Gastrocnemius medialis (tissue), 4 donors: ENCODE measurements around the gene TMEM269. TPM values are rescaled to one million over a fixed set of nuclear protein-coding genes. Genes with fewer than 3 reads are reported as not detected.

Source experiments
- ATAC-seq, 2 donors: fragments of 150-250 bp; one replicate each; pipeline ENCODE4 v1.9.1; 2016
- DNase-seq, 2 donors: peaks; one replicate each; pipeline ENCODE4 v3.0.0-alpha.2; 2019
- H3K27ac ChIP-seq, 4 donors: fragments of 200-600 bp; sonication (generic); 1 replicate in 1 of 4; 2 replicates in 3 of 4; pipeline ENCODE4 v1.5.1; 2016 to 2018; ENCODE audit warnings: mild to moderate bottlenecking in 2 of 4, moderate library complexity in 1 of 4
- H3K27me3 ChIP-seq, 3 donors: fragments of 200-600 bp; sonication (generic) in 2 of 3; 1 replicate in 1 of 3; 2 replicates in 2 of 3; pipeline versions ENCODE4 v1.5.1 to v1.6.0; 2016 to 2019; ENCODE audit warnings: mild to moderate bottlenecking in 1 of 3, moderate library complexity in 1 of 3
- H3K36me3 ChIP-seq, 2 donors: fragments of 200-600 bp; sonication (generic) in 1 of 2; one replicate each; pipeline ENCODE4 v1.5.1; 2017 to 2018
- H3K4me1 ChIP-seq, 2 donors: fragments of 200-600 bp; sonication (generic) in 1 of 2; one replicate each; pipeline ENCODE4 v1.5.1; 2016 to 2017; ENCODE audit warnings: mild to moderate bottlenecking in 2 of 2
- H3K4me3 ChIP-seq, 4 donors: fragments of 200-600 bp; sonication (generic) in 3 of 4; 1 replicate in 1 of 4; 2 replicates in 3 of 4; pipeline ENCODE4 v1.5.1; 2016 to 2019; ENCODE audit warnings: mild to moderate bottlenecking in 2 of 4
- H3K9me3 ChIP-seq, 3 donors: fragments of 200-600 bp; sonication (generic) in 2 of 3; 1 replicate in 1 of 3; 2 replicates in 2 of 3; pipeline ENCODE4 v1.5.1; 2016 to 2019
- CTCF ChIP-seq, 5 experiments: fragments of 450-650 bp in 3 of 5; fragments of 200-600 bp in 2 of 5; sonication (generic) in 2 of 5; IDR thresholded peaks in 4 of 5; conservative IDR thresholded peaks in 1 of 5; 1 replicate in 4 of 5; 2 replicates in 1 of 5; pipeline ENCODE4 v1.5.1; 2016 to 2019; ENCODE audit warnings: antibody characterized with exemption in 5 of 5, mild to moderate bottlenecking in 3 of 5, moderate library complexity in 3 of 5
- POLR2A ChIP-seq, 2 donors: fragments of 450-650 bp; IDR thresholded peaks; one replicate each; pipeline ENCODE4 v1.6.1; 2017; ENCODE audit warnings: antibody characterized with exemption in 2 of 2, mild to moderate bottlenecking in 2 of 2, moderate library complexity in 2 of 2
- in situ Hi-C, 4 donors: fragments of 200-750 bp; cut with MboI; loops; one replicate each; pipeline versions ENCODE4 v1.15.0 to v1.8.0; 2017; ENCODE audit warnings: low sequenced_read_pairs in 4 of 4
- intact Hi-C: fragments of 100-400 bp; cut with DNase I; formaldehyde crosslinking; loops from one replicate; pipeline ENCODE4 v1.15.1; 2023; ENCODE audit warnings: low total_unique reads
- total RNA-seq, 4 donors: library from RNA; depleted of rRNA; stranded (reverse); fragments of >200 nt; gene quantifications; one replicate each; pipeline versions ENCODE4 v1.1.0 to v1.2.3, GENCODE V29; 2016

The TMEM269 gene
- total RNA-seq, 4 donors from 2014 or later, result 0.19 to 0.25 TPM; not detected in 2

- peaks cover 0 to 51% of the 10 kb centered on the region in 2 donors for H3K36me3 ChIP-seq
- no peak overlapping the region for H3K4me3 ChIP-seq
- no peaks in the 10 kb centered on the region for H3K9me3 ChIP-seq
- intact Hi-C loops, result no loop called here
- H3K27ac ChIP-seq, result no peak overlapping the region
- peaks cover 0 to 4% of the 10 kb centered on the region in 2 donors for H3K4me1 ChIP-seq
- peaks cover 0 to 7% (median 0%) of the 10 kb centered on the region in 3 donors for H3K27me3 ChIP-seq
- no peak for TF ChIP-seq POLR2A (IDR thresholded peaks at IDR 0.05)
- TF ChIP-seq CTCF (IDR thresholded peaks at IDR 0.05 in 4 of 5, conservative IDR thresholded peaks at IDR 0.05 in 1 of 5), result no peak
- ATAC-seq, result no peak
- DNase-seq, result no peak
- in situ Hi-C loops, result loop anchor here in 2 of 4 donors (25.0 kb wide), 1 partner anchor 282 kb away; no protein-coding TSS in a partner anchor
Observed at GRCh38 chr1:42780176-42780575, 4.6 kb upstream of the TMEM269 start.

- peaks cover 0 to 11% of the 10 kb centered on the region in 2 donors for H3K4me1 ChIP-seq
- in situ Hi-C loops, result loop anchor here in 2 of 4 donors (25.0 kb wide), 1 partner anchor 279 kb away; no protein-coding TSS in a partner anchor
- ATAC-seq (no peak), DNase-seq (no peak)
- no peak overlapping the region for H3K27ac ChIP-seq
- intact Hi-C loops, result no loop called here
- peaks cover 0 to 10% (median 0%) of the 10 kb centered on the region in 3 donors for H3K27me3 ChIP-seq
- H3K9me3 ChIP-seq, result no peaks in the 10 kb centered on the region
- peaks cover 0 to 22% of the 10 kb centered on the region in 2 donors for H3K36me3 ChIP-seq
- no peak overlapping the region for H3K4me3 ChIP-seq
- TF ChIP-seq POLR2A (IDR thresholded peaks at IDR 0.05) (no peak), CTCF (IDR thresholded peaks at IDR 0.05 in 4 of 5, conservative IDR thresholded peaks at IDR 0.05 in 1 of 5) (no peak)
Observed at GRCh38 chr1:42783092-42783491, 1.7 kb upstream of the TMEM269 start.

- Histone ChIP-seq H3K36me3 (peaks cover 0 to 12% of the 10 kb centered on the region in 2 donors), H3K4me3 (peak overlapping the region in 2 of 4 donors; percentile 47 to 49), H3K27ac (no peak overlapping the region), H3K27me3 (peaks cover 0 to 10% (median 0%) of the 10 kb centered on the region in 3 donors), H3K9me3 (no peaks in the 10 kb centered on the region), H3K4me1 (peaks cover 0 to 11% of the 10 kb centered on the region in 2 donors)
- TF ChIP-seq CTCF (IDR thresholded peaks at IDR 0.05 in 4 of 5, conservative IDR thresholded peaks at IDR 0.05 in 1 of 5) (no peak), POLR2A (IDR thresholded peaks at IDR 0.05) (no peak)
- ATAC-seq (no peak), DNase-seq (no peak)
- intact Hi-C loops, result no loop called here
- in situ Hi-C loops, result loop anchor here in 2 of 4 donors (25.0 kb wide), 1 partner anchor 278 kb away; no protein-coding TSS in a partner anchor
Observed at GRCh38 chr1:42784547-42784945, 245 bp upstream of the TMEM269 start.

- in situ Hi-C loops (loop anchor here in 2 of 4 donors (25.0 kb wide), 1 partner anchor 276 kb away; no protein-coding TSS in a partner anchor), intact Hi-C loops (no loop called here)
- TF ChIP-seq POLR2A (IDR thresholded peaks at IDR 0.05) (no peak), CTCF (IDR thresholded peaks at IDR 0.05 in 4 of 5, conservative IDR thresholded peaks at IDR 0.05 in 1 of 5) (no peak)
- Histone ChIP-seq H3K27ac (no peak overlapping the region), H3K36me3 (no peaks in the 10 kb centered on the region), H3K9me3 (no peaks in the 10 kb centered on the region), H3K4me3 (no peak overlapping the region), H3K27me3 (peaks cover 0 to 10% (median 0%) of the 10 kb centered on the region in 3 donors), H3K4me1 (peaks cover 0 to 11% of the 10 kb centered on the region in 2 donors)
- DNase-seq (no peak), ATAC-seq (no peak)
Observed at GRCh38 chr1:42786097-42786496, 1.3 kb downstream of the TMEM269 start.
